ENCODE data around the gene FBXL17. TPM values are rescaled to one million over a fixed set of nuclear protein-coding genes. Genes with fewer than 3 reads are reported as not detected.

The FBXL17 gene
- total RNA-seq, 4 donors from 2014 or later: 10.7 to 31.6 (median 22.1) TPM

DNA sequence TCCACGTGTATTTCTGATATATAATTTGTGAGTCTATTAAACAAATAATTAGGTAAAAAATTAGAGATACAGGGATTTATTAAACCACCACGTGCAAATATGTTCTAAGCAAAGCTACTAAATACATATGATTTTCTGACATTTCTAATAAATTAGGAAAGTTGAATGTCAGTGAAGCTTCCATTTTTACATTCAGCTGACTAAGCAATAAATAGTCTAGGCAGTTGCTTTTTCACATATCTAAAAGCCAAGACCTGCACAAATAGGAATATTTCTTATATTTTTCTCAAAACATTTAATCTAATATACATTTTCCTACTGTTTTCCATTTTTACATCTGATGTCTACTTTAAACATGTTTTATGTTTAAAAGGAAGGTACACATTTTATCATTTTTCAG is 388.6 kb downstream of the FBXL17 start:
- Histone ChIP-seq H3K27ac (no peak overlapping the region), H3K36me3 (no peaks in the 10 kb centered on the region), H3K4me3 (no peak overlapping the region), H3K9me3 (no peaks in the 10 kb centered on the region), H3K4me1 (no peaks in the 10 kb centered on the region), H3K27me3 (no peaks in the 10 kb centered on the region)
- no peak for TF ChIP-seq POLR2A (IDR thresholded peaks at IDR 0.05)
- no peak for TF ChIP-seq CTCF (IDR thresholded peaks at IDR 0.05)
- no peak for DNase-seq

DNA sequence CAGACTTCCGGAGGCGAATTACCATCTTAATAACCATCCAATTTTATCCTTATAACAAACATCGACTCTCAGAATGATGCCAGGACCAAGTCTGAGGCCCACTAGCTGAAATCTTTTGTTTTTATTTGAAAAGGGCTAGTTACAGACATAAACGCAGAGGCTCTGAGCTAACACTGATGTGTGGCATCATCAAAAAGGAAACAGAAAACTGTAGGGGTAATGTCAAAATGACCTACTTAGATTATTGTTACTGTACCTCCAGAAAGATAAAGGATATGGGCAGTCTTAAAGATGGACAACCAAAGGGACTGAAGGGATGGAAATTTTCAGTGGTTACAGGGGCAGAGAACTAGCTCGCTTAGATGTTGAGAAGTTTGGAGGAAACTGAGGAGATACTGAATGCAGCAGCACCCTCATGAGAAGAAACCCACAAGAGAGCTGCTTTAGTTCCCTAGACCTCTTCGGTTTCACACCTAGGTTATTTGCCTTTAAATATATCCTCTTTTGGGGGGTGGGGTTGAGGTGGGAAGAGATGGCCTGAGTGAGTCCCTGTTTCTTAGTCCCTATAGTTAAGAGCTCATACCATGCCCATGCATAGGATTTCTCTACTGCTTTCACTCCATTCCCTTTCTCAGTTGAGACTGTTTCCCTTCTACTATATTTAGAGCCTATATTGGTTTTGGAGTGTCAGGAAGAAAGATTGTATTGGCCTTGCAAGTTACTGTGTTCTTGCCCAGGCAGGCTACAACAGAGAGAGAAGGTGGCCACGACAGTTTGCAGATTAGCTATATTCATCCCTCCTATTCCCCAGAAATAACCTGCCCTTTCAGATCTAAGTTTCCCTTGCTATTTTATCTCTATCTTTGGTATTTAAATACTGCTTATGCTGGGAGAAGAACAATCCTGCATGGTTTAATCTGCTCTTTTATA is 390.8 kb downstream of the FBXL17 start:
- no peaks in the 10 kb centered on the region for H3K27me3 ChIP-seq
- H3K27ac ChIP-seq: no peak overlapping the region
- TF ChIP-seq CTCF (IDR thresholded peaks at IDR 0.05) (no peak), POLR2A (IDR thresholded peaks at IDR 0.05) (no peak)

DNA sequence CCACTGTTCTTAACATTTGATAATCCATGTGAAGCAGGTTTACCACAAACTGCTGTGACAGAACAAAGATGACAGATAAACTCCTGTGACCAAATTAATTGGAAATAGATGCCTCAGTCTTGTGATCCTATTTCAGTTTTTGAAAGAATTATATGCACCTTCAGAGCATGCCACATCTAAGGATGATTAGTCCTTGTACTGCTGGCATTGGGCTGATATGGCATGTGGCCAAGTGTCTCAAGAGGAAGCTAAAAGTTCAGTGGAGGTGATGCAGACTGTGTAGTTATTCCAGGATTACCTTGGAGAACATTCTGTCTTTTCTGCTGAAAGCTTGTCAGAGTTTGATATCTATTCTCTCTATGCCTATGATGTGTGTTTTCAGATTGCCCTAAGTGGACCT is 396.8 kb downstream of the FBXL17 start:
- no peak for DNase-seq
- Histone ChIP-seq H3K36me3 (no peaks in the 10 kb centered on the region), H3K4me3 (no peak overlapping the region), H3K27me3 (no peaks in the 10 kb centered on the region), H3K9me3 (no peaks in the 10 kb centered on the region), H3K27ac (no peak overlapping the region), H3K4me1 (no peaks in the 10 kb centered on the region)
- TF ChIP-seq POLR2A (IDR thresholded peaks at IDR 0.05) (no peak), CTCF (IDR thresholded peaks at IDR 0.05) (no peak)

More for the DNA sequence above, 390.8 kb downstream of the FBXL17 start:
- no peak for DNase-seq
- H3K36me3 ChIP-seq: no peaks in the 10 kb centered on the region
- H3K4me3 ChIP-seq: no peak overlapping the region
- H3K9me3 ChIP-seq: no peaks in the 10 kb centered on the region
- H3K4me1 ChIP-seq: no peaks in the 10 kb centered on the region

DNA sequence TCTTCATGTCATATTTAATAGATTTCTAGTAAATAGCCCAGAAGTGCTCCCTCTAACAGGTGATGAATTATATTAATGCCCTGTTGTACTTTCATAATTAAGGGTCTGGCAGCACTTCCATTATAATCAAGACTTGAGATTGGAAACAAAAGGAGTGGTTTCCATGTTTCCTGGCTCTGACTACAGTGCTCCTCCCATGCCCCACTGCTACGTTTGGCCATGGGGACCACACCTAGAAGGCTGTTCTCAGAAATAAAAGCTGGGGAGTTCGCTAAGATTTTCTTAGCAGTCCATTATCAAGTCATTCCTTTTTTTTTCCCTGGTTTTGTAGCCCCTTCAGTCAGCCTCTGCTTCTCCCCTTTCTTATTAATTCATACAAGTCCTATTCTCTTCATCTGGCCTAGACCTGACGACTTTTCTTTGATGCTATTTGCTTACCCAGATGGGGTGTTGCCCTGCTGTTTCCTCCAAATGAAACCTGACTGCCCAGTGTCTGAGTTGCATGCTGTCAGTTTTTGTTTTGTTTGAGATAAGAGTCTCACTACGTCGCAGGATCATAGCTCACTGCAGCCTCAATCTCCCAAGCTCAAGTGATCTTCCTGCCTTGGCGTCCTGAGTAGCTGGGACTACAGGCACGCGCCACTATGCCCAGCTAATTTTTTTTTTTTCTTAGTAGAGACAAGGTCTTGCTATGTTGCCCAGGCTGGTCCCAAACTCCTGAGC is 399.0 kb downstream of the FBXL17 start:
- no peaks in the 10 kb centered on the region for H3K27me3 ChIP-seq
- TF ChIP-seq POLR2A (IDR thresholded peaks at IDR 0.05) (no peak), CTCF (IDR thresholded peaks at IDR 0.05) (no peak)
- no peaks in the 10 kb centered on the region for H3K36me3 ChIP-seq
- H3K4me3 ChIP-seq: no peak overlapping the region
- no peaks in the 10 kb centered on the region for H3K4me1 ChIP-seq
- H3K9me3 ChIP-seq: no peaks in the 10 kb centered on the region
- DNase-seq: no peak
- no peak overlapping the region for H3K27ac ChIP-seq

GRCh38 chr5:107980923-107981692 is 400.8 kb downstream of the FBXL17 start:
- H3K4me3 ChIP-seq: no peak overlapping the region
- DNase-seq: no peak
- no peaks in the 10 kb centered on the region for H3K4me1 ChIP-seq
- H3K36me3 ChIP-seq: no peaks in the 10 kb centered on the region
- no peaks in the 10 kb centered on the region for H3K27me3 ChIP-seq
- TF ChIP-seq CTCF (IDR thresholded peaks at IDR 0.05) (no peak), POLR2A (IDR thresholded peaks at IDR 0.05) (no peak)
- H3K9me3 ChIP-seq: no peaks in the 10 kb centered on the region
- H3K27ac ChIP-seq: no peak overlapping the region

Data from Peyer's patch (tissue), 4 donors.